H1 (cell line): ENCODE data around the gene RPP25L. TPM values are rescaled to one million over a fixed set of nuclear protein-coding genes. Genes with fewer than 3 reads are reported as not detected.

Source experiments
- CTCF ChIA-PET: fragments of 300-600 bp; sonication (Branson Sonifier 250); formaldehyde crosslinking; loops from one replicate; lab custom pipeline; 2021; ENCODE audit not compliant: partially characterized antibody; lab: Charles Lee
- POLR2A ChIA-PET: fragments of 300-600 bp; sonication (Branson Sonifier 250); formaldehyde crosslinking; loops from one replicate; lab custom pipeline; 2021; ENCODE audit warnings: inconsistent platforms; ENCODE audit not compliant: partially characterized antibody; lab: Charles Lee
- DNase-seq, 2 experiments: peaks; one replicate each; pipeline versions ENCODE4 v3.0.0 to v3.0.0-alpha.2; 2010 to 2022; ENCODE audit warnings: low spot score in 2 of 2, low read depth in 1 of 2, mixed read lengths in 1 of 2
- FAIRE-seq: peaks from 2 replicates; lab custom pipeline; 2011; peaks lifted over from hg19 to GRCh38; lab: Jason Lieb, UNC
- H2AFZ ChIP-seq: 2 replicates; pipeline ENCODE4 v1.8.1; 2012; ENCODE audit warnings: low read length, inconsistent platforms
- H2AK5ac ChIP-seq: 2 replicates; pipeline ENCODE4 v1.6.1; 2013; ENCODE audit warnings: low read depth, low read length
- H2BK120ac ChIP-seq: replicated peaks from 2 replicates; pipeline ENCODE3; 2013; ENCODE audit warnings: low read depth, low read length, inconsistent platforms
- H2BK12ac ChIP-seq: 2 replicates; pipeline ENCODE4 v1.6.1; 2013; ENCODE audit warnings: low read depth, low read length
- H2BK15ac ChIP-seq: 2 replicates; pipeline ENCODE4 v1.6.1; 2013; ENCODE audit warnings: low read length
- H2BK20ac ChIP-seq: 2 replicates; pipeline ENCODE4 v1.6.1; 2013; ENCODE audit warnings: low read length
- H2BK5ac ChIP-seq: 2 replicates; pipeline ENCODE4 v1.6.1; 2013; ENCODE audit warnings: low read depth, low read length
- H3K14ac ChIP-seq: 2 replicates; pipeline ENCODE4 v1.6.1; 2013; ENCODE audit warnings: inconsistent platforms; ENCODE audit not compliant: insufficient read length
- H3K18ac ChIP-seq: 2 replicates; pipeline ENCODE4 v1.6.1; 2013; ENCODE audit warnings: low read length; ENCODE audit errors: extremely low read depth
- H3K23ac ChIP-seq: 2 replicates; pipeline ENCODE4 v1.6.1; 2013; ENCODE audit warnings: inconsistent platforms; ENCODE audit not compliant: insufficient read length
- H3K23me2 ChIP-seq: 2 replicates; pipeline ENCODE4 v1.6.1; 2013; ENCODE audit warnings: low read depth, low read length
- H3K27ac ChIP-seq: 2 replicates; pipeline ENCODE4 v1.6.1; 2011; ENCODE audit warnings: low read depth, low read length, inconsistent platforms
- H3K27me3 ChIP-seq, 4 experiments: replicated peaks in 1 of 4; 1 replicate in 1 of 4; 2 replicates in 3 of 4; pipeline versions ENCODE4 v1.6.1 to v1.8.1; 2011 to 2013; ENCODE audit warnings: low read length in 3 of 4, mild to moderate bottlenecking in 3 of 4, inconsistent platforms in 2 of 4, mixed read lengths in 2 of 4, moderate library complexity in 1 of 4; ENCODE audit not compliant: control insufficient read depth in 3 of 4, insufficient read depth in 3 of 4; ENCODE audit errors: extremely low read depth in 1 of 4
- H3K36me3 ChIP-seq, 4 experiments: 2 replicates each; pipeline versions ENCODE4 v1.6.1 to v1.8.1; 2011 to 2013; ENCODE audit warnings: mild to moderate bottlenecking in 4 of 4, low read length in 3 of 4, moderate library complexity in 2 of 4, control low read depth in 1 of 4, inconsistent platforms in 1 of 4; ENCODE audit not compliant: insufficient read depth in 4 of 4, control insufficient read depth in 2 of 4
- H3K4ac ChIP-seq: replicated peaks from 2 replicates; pipeline ENCODE3; 2013; ENCODE audit warnings: low read length, low read depth, mixed read lengths, inconsistent platforms; ENCODE audit not compliant: insufficient read length
- H3K4me1 ChIP-seq, 4 experiments: replicated peaks in 1 of 4; 1 replicate in 1 of 4; 2 replicates in 3 of 4; pipeline versions ENCODE4 v1.6.1 to v1.8.1; 2011 to 2013; ENCODE audit warnings: low read length in 3 of 4, inconsistent platforms in 2 of 4, mixed read lengths in 1 of 4; ENCODE audit not compliant: insufficient read depth in 4 of 4, control insufficient read depth in 3 of 4
- H3K4me2 ChIP-seq, 2 experiments: 2 replicates each; pipeline versions ENCODE4 v1.6.1 to v1.8.1; 2011 to 2013; ENCODE audit warnings: low read depth in 2 of 2, low read length in 2 of 2, control low read depth in 1 of 2, inconsistent platforms in 1 of 2, mild to moderate bottlenecking in 1 of 2; ENCODE audit not compliant: insufficient read depth in 1 of 2
- H3K4me3 ChIP-seq, 4 experiments: fragments of 200-600, 300-600 bp in 1 of 4; sonication (generic), shearing (Covaris generic), sonication (Bioruptor Twin) in 1 of 4; 2 replicates each; pipeline versions ENCODE4 v1.5.1 to v1.8.1; 2011 to 2016; ENCODE audit warnings: low read length in 4 of 4, low read depth in 3 of 4, control low read depth in 2 of 4, inconsistent platforms in 2 of 4, mild to moderate bottlenecking in 2 of 4, mixed read lengths in 1 of 4, moderate library complexity in 1 of 4; ENCODE audit not compliant: insufficient read depth in 2 of 4; ENCODE audit errors: extremely low read depth in 1 of 4
- H3K56ac ChIP-seq: replicated peaks from 2 replicates; pipeline ENCODE3; 2013; ENCODE audit warnings: low read depth, mild to moderate bottlenecking, mixed read lengths, low read length, inconsistent platforms; ENCODE audit not compliant: insufficient read length
- H3K79me1 ChIP-seq: 2 replicates; pipeline ENCODE4 v1.6.1; 2013; ENCODE audit warnings: low read depth, low read length, control low read depth
- H3K79me2 ChIP-seq, 2 experiments: 2 replicates each; pipeline versions ENCODE4 v1.6.1 to v1.8.1; 2012 to 2013; ENCODE audit warnings: low read length in 2 of 2, mild to moderate bottlenecking in 2 of 2, inconsistent platforms in 1 of 2; ENCODE audit not compliant: insufficient read depth in 2 of 2, control insufficient read depth in 1 of 2
- H3K9ac ChIP-seq, 4 experiments: replicated peaks in 1 of 4; 1 replicate in 1 of 4; 2 replicates in 3 of 4; pipeline versions ENCODE4 v1.6.1 to v1.8.1; 2011 to 2013; ENCODE audit warnings: low read depth in 3 of 4, low read length in 3 of 4, control low read depth in 2 of 4, mild to moderate bottlenecking in 2 of 4, moderate library complexity in 2 of 4, inconsistent platforms in 1 of 4; ENCODE audit errors: extremely low read depth in 1 of 4
- H3K9me3 ChIP-seq, 2 experiments: 2 replicates each; pipeline versions ENCODE4 v1.6.1 to v1.8.1; 2012 to 2013; ENCODE audit warnings: mild to moderate bottlenecking in 2 of 2, moderate library complexity in 2 of 2, control low read depth in 1 of 2, inconsistent platforms in 1 of 2, low read depth in 1 of 2, low read length in 1 of 2, mixed read lengths in 1 of 2; ENCODE audit not compliant: insufficient read depth in 2 of 2
- H4K20me1 ChIP-seq, 2 experiments: replicated peaks in 1 of 2; 2 replicates each; pipeline versions ENCODE3 to v1.8.1; 2011 to 2013; ENCODE audit warnings: inconsistent platforms in 2 of 2, low read length in 2 of 2, mild to moderate bottlenecking in 1 of 2; ENCODE audit not compliant: insufficient read depth in 2 of 2, control insufficient read depth in 1 of 2
- H4K5ac ChIP-seq: 2 replicates; pipeline ENCODE4 v1.6.1; 2013; ENCODE audit warnings: low read length, low read depth, mixed read lengths, inconsistent platforms; ENCODE audit not compliant: insufficient read length
- H4K8ac ChIP-seq: 2 replicates; pipeline ENCODE4 v1.8.0; 2013; ENCODE audit warnings: mild to moderate bottlenecking, moderate library complexity, low read length, inconsistent platforms; ENCODE audit not compliant: insufficient read depth; ENCODE audit errors: extremely low read depth
- H4K91ac ChIP-seq: replicated peaks from 2 replicates; pipeline ENCODE3; 2013; ENCODE audit warnings: low read length, mixed read lengths, inconsistent platforms; ENCODE audit not compliant: insufficient read length
- CREB1 ChIP-seq: IDR thresholded peaks from 2 replicates; pipeline ENCODE4 v1.6.1; 2012; ENCODE audit warnings: inconsistent platforms
- RNF2 ChIP-seq: fragments of 200-900, 300-1000 bp; sonication (generic); IDR thresholded peaks from 2 replicates; pipeline ENCODE4 v1.7.1; 2016; ENCODE audit warnings: borderline replicate concordance, low read depth, mild to moderate bottlenecking, antibody characterized with exemption, low read length; ENCODE audit not compliant: poor library complexity, severe bottlenecking; ENCODE audit errors: missing control alignments
- WGBS, 2 experiments: shearing (Covaris generic) in 1 of 2; methylation state at CpG; one replicate each; pipeline versions ENCODE4 v1.1.6 to v1.1.7; 2013 to 2015; ENCODE audit warnings: low lambda C conversion rate in 2 of 2, mixed read lengths in 2 of 2, inconsistent platforms in 1 of 2, low coverage in 1 of 2, missing lambda C conversion rate in 1 of 2; ENCODE audit not compliant: insufficient replicate concordance in 2 of 2, insufficient coverage in 1 of 2, insufficient read length in 1 of 2; ENCODE audit errors: extremely low coverage in 1 of 2, missing lambda C conversion rate in 1 of 2; 5-methylcytosine and 5-hydroxymethylcytosine counted together
- polyA plus RNA-seq, 7 experiments: library from polyadenylated mRNA; depleted of rRNA in 3 of 7; stranded (reverse) in 5 of 7; unstranded in 2 of 7; fragments of >200 nt in 5 of 7; fragments of 200-250 nt in 2 of 7; gene quantifications; 1 replicate in 5 of 7; 2 replicates in 1 of 7; 4 replicates in 1 of 7; pipeline versions ENCODE4 v1.2.1 to v1.2.3, GENCODE V29; 2011 to 2013; ENCODE audit warnings: missing spikeins in 2 of 7, mixed read lengths in 2 of 7
- total RNA-seq: library from RNA; stranded (reverse); fragmentation: NEBNext Ultra II Directional; extraction: Animal tissue kit (Norgen Biotek cat#: 25700); gene quantifications from 2 replicates; pipeline ENCODE4 v1.2.1, GENCODE V29; 2021

Gene RPP25L
- total and polyA plus RNA-seq, 2 of the 8 experiments (the other 6 are each of a cell fraction or from before 2014, with no cell fraction given), result 21.6 to 75.0 TPM

- POLR2A ChIA-PET, result interaction anchor here (1.2 to 2.2 kb wide), 4 partner anchors 8 to 77 kb away, joined by 3 to 7 read pairs (median 5); no protein-coding TSS in a partner anchor
- no peak for TF ChIP-seq RNF2
- TF ChIP-seq CREB1, result no peak
Observed at GRCh38 chr9:34571481-34571810, 40.5 kb downstream of the RPP25L start.

More at GRCh38 chr9:34571481-34571810, 40.5 kb downstream of the RPP25L start:
- no peak overlapping the region for H3K18ac ChIP-seq
- no peak overlapping the region for H3K56ac ChIP-seq
- H2BK20ac ChIP-seq, result no peak overlapping the region
- H3K4me2 ChIP-seq, result no peak overlapping the region
- H2AK5ac ChIP-seq, result no peak overlapping the region
- FAIRE-seq, result no peak
- H3K4ac ChIP-seq, result no peak overlapping the region
- H2AFZ ChIP-seq, result no peak overlapping the region
- no peak overlapping the region for H3K23ac ChIP-seq
- H3K9me3 ChIP-seq, result no peaks in the 10 kb centered on the region
- CTCF ChIA-PET, result interaction anchor here (1.0 to 6.3 kb wide), 13 partner anchors 8 to 79 kb away, joined by 3 to 48 read pairs (median 7); no protein-coding TSS in a partner anchor
- H2BK15ac ChIP-seq, result peak overlapping the region; percentile 99; the same call in 1 of the 2 replicates
- H4K8ac ChIP-seq, result no peak overlapping the region
- no peak overlapping the region for H2BK5ac ChIP-seq
- H2BK12ac ChIP-seq, result peak overlapping the region; percentile 18; the same call in 1 of the 2 replicates
- H3K27ac ChIP-seq, result no peak overlapping the region
- no peak overlapping the region for H2BK120ac ChIP-seq
- H3K14ac ChIP-seq, result no peak overlapping the region
- DNase-seq, result no peak
- no peak overlapping the region for H4K5ac ChIP-seq
- H3K79me2 ChIP-seq, result no peaks in the 10 kb centered on the region
- peaks cover 9 to 42% (median 17%) of the 10 kb centered on the region in 4 experiments for H3K4me1 ChIP-seq
- 0 out of 2 replicates have a peak, but pooled peaks cover 2% of the 10 kb centered on the region for H3K23me2 ChIP-seq
- H4K91ac ChIP-seq, result no peak overlapping the region
- H3K36me3 ChIP-seq, result no peaks in the 10 kb centered on the region
- H3K9ac ChIP-seq, result no peak overlapping the region
- peaks cover 0 to 16% (median 11%) of the 10 kb centered on the region in 4 experiments; a peak in 5 of 7 replicates for H3K27me3 ChIP-seq
- WGBS, 2 experiments, result 79% methylated on average over 12 of the region's 12 CpGs; no CpG with 5 or more reads in 1 of the 2 experiments
- H4K20me1 ChIP-seq, result peaks cover 0 to 2% of the 10 kb centered on the region in 2 experiments
- no peaks in the 10 kb centered on the region for H3K79me1 ChIP-seq
- H3K4me3 ChIP-seq, result no peak overlapping the region
